ENCODE results near the gene PSKH1.

PSKH1 gene

GRCh38 chr16:67868290-67868689 is 24.8 kb upstream of the PSKH1 start:
- no peak for DNase-seq

- DNase-seq = no peak
Measured at GRCh38 chr16:67869653-67870052, 23.4 kb upstream of the PSKH1 start.

GRCh38 chr16:67871256-67871655 is 21.8 kb upstream of the PSKH1 start:
- no peak for DNase-seq

GRCh38 chr16:67872131-67872630 is 20.9 kb upstream of the PSKH1 start:
- DNase-seq = no peak

- peak; percentile 58 for DNase-seq
Measured at GRCh38 chr16:67872631-67873434, 20.2 kb upstream of the PSKH1 start, which contains the start of gene EDC4. Gene EDC4, plus strand, starts transcription at chr16:67873052. Its CDS starts 210 bp downstream, at chr16:67873262.

GRCh38 chr16:67873435-67874370 is 19.4 kb upstream of the PSKH1 start:
- peak; percentile 33 for DNase-seq

- DNase-seq = no peak
Measured at GRCh38 chr16:67874372-67874771, 18.7 kb upstream of the PSKH1 start.

GRCh38 chr16:67877064-67877463 is 16.0 kb upstream of the PSKH1 start:
- DNase-seq = no peak

- DNase-seq = no peak
Measured at GRCh38 chr16:67878232-67878631, 14.8 kb upstream of the PSKH1 start.

GRCh38 chr16:67878846-67879245 is 14.2 kb upstream of the PSKH1 start:
- no peak for DNase-seq

- DNase-seq = no peak
Measured at GRCh38 chr16:67879462-67879861, 13.6 kb upstream of the PSKH1 start.

GRCh38 chr16:67879936-67880335 is 13.1 kb upstream of the PSKH1 start:
- DNase-seq = no peak

- no peak for DNase-seq
Measured at GRCh38 chr16:67880584-67880983, 12.5 kb upstream of the PSKH1 start.

- DNase-seq = no peak
Measured at GRCh38 chr16:67881621-67882161, 11.4 kb upstream of the PSKH1 start.

GRCh38 chr16:67882374-67883145 is 10.5 kb upstream of the PSKH1 start:
- no peak for DNase-seq

- no peak for DNase-seq
Measured at GRCh38 chr16:67883146-67883871, 9.7 kb upstream of the PSKH1 start.

- DNase-seq = peak; percentile 34
Measured at GRCh38 chr16:67883872-67884261, 9.2 kb upstream of the PSKH1 start.

GRCh38 chr16:67884684-67885083 is 8.4 kb upstream of the PSKH1 start, which contains the start of gene NRN1L:
Gene NRN1L, plus strand, starts transcription at chr16:67884885. Its CDS starts 19 bp downstream, at chr16:67884904.
- DNase-seq = no peak

GRCh38 chr16:67885545-67885944 is 7.5 kb upstream of the PSKH1 start:
- no peak for DNase-seq

- no peak for DNase-seq
Measured at GRCh38 chr16:67885976-67886375, 7.1 kb upstream of the PSKH1 start.

GRCh38 chr16:67886387-67886786 is 6.7 kb upstream of the PSKH1 start:
- no peak for DNase-seq

- no peak for DNase-seq
Measured at GRCh38 chr16:67888331-67888730, 4.7 kb upstream of the PSKH1 start.
